NT2/D1 (cell line): ENCODE measurements around the gene MCRIP2.

Source experiments
- DNase-seq: peaks from one replicate; pipeline ENCODE4 v3.0.0-alpha.2; 2011; ENCODE audit warnings: low read depth, low spot score
- H3K27me3 ChIP-seq: 2 replicates; pipeline ENCODE4 v1.6.0; 2011; ENCODE audit warnings: mild to moderate bottlenecking; ENCODE audit not compliant: insufficient read length, insufficient read depth
- H3K36me3 ChIP-seq: 2 replicates; pipeline ENCODE4 v1.6.1; 2011; ENCODE audit warnings: mild to moderate bottlenecking, low read length, mixed read lengths; ENCODE audit not compliant: insufficient read depth, insufficient read length
- H3K4me1 ChIP-seq: 2 replicates; pipeline ENCODE4 v1.5.1; 2011; ENCODE audit not compliant: insufficient read depth, insufficient read length
- H3K4me3 ChIP-seq: 2 replicates; pipeline ENCODE4 v1.5.1; 2011; ENCODE audit warnings: low read depth; ENCODE audit not compliant: insufficient read length
- H3K9ac ChIP-seq: 2 replicates; pipeline ENCODE4 v1.6.0; 2011; ENCODE audit warnings: low read depth; ENCODE audit not compliant: insufficient read length
- H3K9me3 ChIP-seq: 2 replicates; pipeline ENCODE4 v1.5.1; 2011; ENCODE audit warnings: mild to moderate bottlenecking, low read length; ENCODE audit not compliant: insufficient read depth
- SUZ12 ChIP-seq: IDR thresholded peaks from 2 replicates; pipeline ENCODE4 v1.6.1; 2011; ENCODE audit not compliant: insufficient read length, insufficient read depth; ENCODE audit errors: extremely low read depth
- YY1 ChIP-seq: IDR thresholded peaks from 2 replicates; pipeline ENCODE4 v1.6.1; 2011; ENCODE audit not compliant: insufficient read length, insufficient read depth
- ZNF274 ChIP-seq: IDR thresholded peaks from 2 replicates; pipeline ENCODE4 v1.6.1; 2011; ENCODE audit warnings: mild to moderate bottlenecking, low read depth, low read length

Gene MCRIP2

GRCh38 chr16:641326-642188 lies at the start of gene MCRIP2:
Gene MCRIP2, plus strand, starts transcription at chr16:641828. Its CDS starts 164 bp downstream, at chr16:641992.
- peaks cover 2% of the 10 kb centered on the region for H3K36me3 ChIP-seq
- peak within 1 kb of the TSS; percentile 95 for H3K9ac ChIP-seq
- H3K4me3 ChIP-seq = peak within 1 kb of the TSS; percentile 89
- H3K9me3 ChIP-seq = no peaks in the 10 kb centered on the region
- DNase-seq = peak; percentile 78
- TF ChIP-seq SUZ12 (no peak), YY1 (no peak), ZNF274 (no peak)
- H3K4me1 ChIP-seq = peaks cover 31% of the 10 kb centered on the region
- H3K27me3 ChIP-seq = peaks cover 9% of the 10 kb centered on the region

GRCh38 chr16:591892-592517 lies 49.6 kb upstream of the MCRIP2 start:
- peaks cover 15% of the 10 kb centered on the region for H3K4me1 ChIP-seq
- peaks cover 59% of the 10 kb centered on the region for H3K27me3 ChIP-seq
- H3K9ac ChIP-seq = peak overlapping the region; percentile 42
- no peaks in the 10 kb centered on the region for H3K9me3 ChIP-seq
- peaks cover 34% of the 10 kb centered on the region for H3K36me3 ChIP-seq
- DNase-seq = no peak
- TF ChIP-seq ZNF274 (no peak), YY1 (no peak), SUZ12 (no peak)
- no peak overlapping the region for H3K4me3 ChIP-seq

GRCh38 chr16:592518-593306 lies 48.9 kb upstream of the MCRIP2 start:
- Histone ChIP-seq H3K4me1 (peaks cover 13% of the 10 kb centered on the region), H3K9me3 (no peaks in the 10 kb centered on the region), H3K36me3 (peaks cover 34% of the 10 kb centered on the region), H3K9ac (no peak overlapping the region), H3K27me3 (peaks cover 59% of the 10 kb centered on the region), H3K4me3 (no peak overlapping the region)
- TF ChIP-seq SUZ12 (no peak), ZNF274 (no peak), YY1 (no peak)
- DNase-seq = no peak

GRCh38 chr16:593406-593805 lies 48.2 kb upstream of the MCRIP2 start:
- H3K27me3 ChIP-seq = peaks cover 59% of the 10 kb centered on the region
- H3K9ac ChIP-seq = no peak overlapping the region

GRCh38 chr16:593807-594206 lies 47.8 kb upstream of the MCRIP2 start:
- TF ChIP-seq YY1 (no peak), ZNF274 (no peak), SUZ12 (no peak)
- Histone ChIP-seq H3K9ac (no peak overlapping the region), H3K9me3 (no peaks in the 10 kb centered on the region), H3K27me3 (peaks cover 59% of the 10 kb centered on the region), H3K4me1 (peaks cover 9% of the 10 kb centered on the region), H3K36me3 (peaks cover 32% of the 10 kb centered on the region), H3K4me3 (no peak overlapping the region)
- DNase-seq = no peak

More at GRCh38 chr16:593406-593805, 48.2 kb upstream of the MCRIP2 start:
- no peak overlapping the region for H3K4me3 ChIP-seq
- TF ChIP-seq YY1 (no peak), ZNF274 (no peak), SUZ12 (no peak)
- peaks cover 9% of the 10 kb centered on the region for H3K4me1 ChIP-seq
- no peaks in the 10 kb centered on the region for H3K9me3 ChIP-seq
- DNase-seq = no peak
- H3K36me3 ChIP-seq = peaks cover 30% of the 10 kb centered on the region

- no peak for TF ChIP-seq YY1
- TF ChIP-seq ZNF274 = no peak
- TF ChIP-seq SUZ12 = no peak
- Histone ChIP-seq H3K27me3 (peaks cover 59% of the 10 kb centered on the region), H3K9me3 (no peaks in the 10 kb centered on the region; the same call in 1 of the 2 replicates), H3K4me1 (peaks cover 9% of the 10 kb centered on the region), H3K9ac (no peak overlapping the region), H3K4me3 (no peak overlapping the region), H3K36me3 (peaks cover 42% of the 10 kb centered on the region)
- no peak for DNase-seq
Measured at GRCh38 chr16:595094-595528, 46.5 kb upstream of the MCRIP2 start.
